HG02759 (cell line): ENCODE results near the gene DCUN1D3.
"Not testable (repeated sequence)": the region's sequence is repeated elsewhere in the genome, so short reads cannot be mapped to it uniquely, and the experiment has no call there.

Experiments
- ATAC-seq: cut with Tn5 transposase; IDR thresholded peaks from one replicate; pipeline ENCODE4 v1.9.1; 2021; ENCODE audit warnings: mild to moderate bottlenecking, moderate library complexity; ENCODE audit not compliant: unreplicated experiment

DCUN1D3 gene

GRCh38 chr16:20866145-20866772 is 33.9 kb downstream of the DCUN1D3 start:
- no peak for ATAC-seq

GRCh38 chr16:20865420-20866131 is 34.6 kb downstream of the DCUN1D3 start:
- ATAC-seq, result peak; percentile 66

- not testable (repeated sequence) for ATAC-seq
These were observed 35.8 kb downstream of the DCUN1D3 start for GRCh38 chr16:20864376-20864775.

- ATAC-seq, result no peak
These were observed 37.8 kb downstream of the DCUN1D3 start for GRCh38 chr16:20862162-20862960.

- not testable (repeated sequence) for ATAC-seq
These were observed 39.2 kb downstream of the DCUN1D3 start for GRCh38 chr16:20860995-20861394.

- no peak for ATAC-seq
These were observed 39.8 kb downstream of the DCUN1D3 start for GRCh38 chr16:20860361-20860760.

- ATAC-seq, result no peak
These were observed 40.5 kb downstream of the DCUN1D3 start for GRCh38 chr16:20859699-20860098.

GRCh38 chr16:20859229-20859628 is 40.9 kb downstream of the DCUN1D3 start:
- ATAC-seq, result no peak

GRCh38 chr16:20857281-20857680 is 42.9 kb downstream of the DCUN1D3 start:
- ATAC-seq, result no peak

- no peak for ATAC-seq
These were observed 45.2 kb downstream of the DCUN1D3 start for GRCh38 chr16:20854963-20855362.

- ATAC-seq, result no peak
These were observed 46.1 kb downstream of the DCUN1D3 start for GRCh38 chr16:20853981-20854620.

GRCh38 chr16:20853143-20853542 is 47.0 kb downstream of the DCUN1D3 start:
- no peak for ATAC-seq

GRCh38 chr16:20851601-20852000 is 48.6 kb downstream of the DCUN1D3 start:
- no peak for ATAC-seq

GRCh38 chr16:20850981-20851380 is 49.2 kb downstream of the DCUN1D3 start:
- no peak for ATAC-seq

- no peak for ATAC-seq
These were observed 50.4 kb downstream of the DCUN1D3 start for GRCh38 chr16:20849589-20850390.

- no peak for ATAC-seq
These were observed 52.6 kb downstream of the DCUN1D3 start for GRCh38 chr16:20847550-20847949.

GRCh38 chr16:20846551-20846950 is 53.6 kb downstream of the DCUN1D3 start:
- no peak for ATAC-seq

- ATAC-seq, result no peak
These were observed 54.1 kb downstream of the DCUN1D3 start for GRCh38 chr16:20846030-20846429.

- no peak for ATAC-seq
These were observed 55.6 kb downstream of the DCUN1D3 start for GRCh38 chr16:20844588-20844987.

- no peak for ATAC-seq
These were observed 56.1 kb downstream of the DCUN1D3 start for GRCh38 chr16:20844054-20844453.
